ENCODE measurements around the gene KCNT2. TPM values are rescaled to one million over a fixed set of nuclear protein-coding genes. Genes with fewer than 3 reads are reported as not detected.

Gene KCNT2
- total RNA-seq, 1 donor from 2014 or later: under 0.01 TPM

DNA sequence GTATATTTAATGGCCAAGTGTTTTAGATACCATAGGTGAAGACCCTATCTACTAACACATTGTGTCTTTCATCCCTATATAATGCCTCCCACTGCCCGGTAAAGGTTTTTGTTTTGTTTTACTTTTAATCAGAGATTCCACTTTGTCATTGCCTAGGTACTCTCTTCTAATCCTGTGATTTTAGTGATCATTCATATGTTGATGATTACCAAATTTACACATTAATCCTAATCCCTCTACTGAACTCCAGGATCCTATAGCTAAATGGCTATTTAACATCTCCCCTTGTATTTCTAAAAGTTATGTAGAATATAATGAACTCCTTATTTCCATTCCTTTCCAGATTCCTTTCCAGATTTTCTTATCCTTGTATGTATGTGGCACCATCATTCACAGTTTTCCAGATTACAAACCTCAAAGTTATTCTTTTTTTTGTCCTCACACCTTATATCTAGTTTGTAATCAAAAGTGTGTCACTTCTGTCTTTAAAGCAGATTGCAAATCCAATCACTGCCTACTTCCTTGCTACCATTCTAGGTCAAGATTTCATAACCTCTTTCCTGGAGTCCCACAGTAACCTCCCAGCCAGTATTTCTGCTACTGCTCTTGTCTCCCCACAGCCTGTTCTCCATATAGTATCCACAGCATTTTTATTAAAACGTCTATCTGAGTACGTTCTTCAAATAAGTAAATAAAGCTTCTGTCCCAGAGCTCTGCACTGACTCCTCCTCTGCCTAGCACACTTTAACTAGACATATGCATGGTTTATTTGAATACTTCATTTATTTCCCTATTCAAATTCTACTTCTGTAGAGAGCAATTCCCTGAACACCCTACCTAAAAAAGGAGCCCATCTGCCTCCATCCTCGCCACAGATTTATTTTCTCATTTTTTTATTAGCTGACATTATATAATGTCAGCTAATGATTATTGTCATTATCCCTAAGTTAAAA lies 157.8 kb downstream of the KCNT2 start:
- DNase-seq (ENCODE audit: low read depth in 2 of 2): no peak

DNA sequence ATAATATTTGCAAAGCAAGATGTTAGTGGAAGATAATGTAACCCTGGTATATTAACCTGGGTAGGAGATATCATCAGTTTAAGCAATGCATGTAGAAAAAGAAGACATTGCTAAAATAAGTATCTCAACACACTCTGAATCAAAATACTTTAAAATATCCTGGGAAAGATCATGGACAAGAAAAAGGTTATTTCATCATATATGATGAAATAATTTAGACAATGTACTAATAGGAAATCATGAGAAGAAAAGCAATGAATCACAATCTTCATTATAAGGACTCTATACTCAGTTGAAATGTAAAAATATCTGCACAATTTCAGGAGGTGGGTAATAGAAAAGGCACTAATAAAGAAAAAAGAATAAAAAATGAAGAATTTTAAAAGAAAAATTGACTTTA lies 158.8 kb downstream of the KCNT2 start:
- no peak for DNase-seq (ENCODE audit: low read depth in 2 of 2)

DNA sequence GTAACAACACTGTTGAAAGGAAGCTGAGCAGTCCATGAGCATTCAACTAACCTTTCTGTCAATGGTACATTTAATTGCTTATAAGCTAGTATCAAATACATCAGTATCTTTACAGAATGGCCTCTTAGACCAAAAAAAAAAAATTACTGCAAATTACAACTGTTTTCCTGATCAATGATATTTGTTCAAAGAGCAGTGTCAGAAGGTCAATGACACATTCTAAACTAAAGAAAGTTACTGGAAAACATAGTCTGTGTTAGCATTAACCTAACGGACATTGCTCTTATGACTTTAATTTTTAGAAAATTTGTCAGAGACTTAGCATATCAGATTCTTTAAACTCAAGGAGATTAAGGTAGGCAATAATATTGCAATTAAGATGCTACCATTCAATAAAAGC lies 162.5 kb downstream of the KCNT2 start:
- no peak for DNase-seq (ENCODE audit: low read depth in 2 of 2)

DNA sequence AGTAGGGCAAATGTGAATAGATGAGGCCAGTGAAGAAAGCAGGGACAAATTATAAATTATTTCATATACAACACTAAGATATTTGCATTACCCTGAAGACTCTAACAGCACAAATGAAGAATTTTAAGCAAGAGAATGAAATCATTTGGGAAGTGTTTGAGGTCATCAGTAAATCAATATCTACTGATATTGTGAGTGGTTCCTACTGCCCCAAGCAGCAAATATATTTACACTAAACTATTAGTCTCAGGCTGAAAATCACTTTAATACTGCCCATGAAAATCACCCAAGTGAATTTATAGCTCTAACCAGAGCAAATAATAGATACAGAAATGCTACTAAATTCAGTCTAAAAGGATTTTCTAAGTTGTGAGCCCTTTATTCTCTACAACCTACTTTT lies 163.6 kb downstream of the KCNT2 start:
- DNase-seq (ENCODE audit: low read depth in 2 of 2): no peak

DNA sequence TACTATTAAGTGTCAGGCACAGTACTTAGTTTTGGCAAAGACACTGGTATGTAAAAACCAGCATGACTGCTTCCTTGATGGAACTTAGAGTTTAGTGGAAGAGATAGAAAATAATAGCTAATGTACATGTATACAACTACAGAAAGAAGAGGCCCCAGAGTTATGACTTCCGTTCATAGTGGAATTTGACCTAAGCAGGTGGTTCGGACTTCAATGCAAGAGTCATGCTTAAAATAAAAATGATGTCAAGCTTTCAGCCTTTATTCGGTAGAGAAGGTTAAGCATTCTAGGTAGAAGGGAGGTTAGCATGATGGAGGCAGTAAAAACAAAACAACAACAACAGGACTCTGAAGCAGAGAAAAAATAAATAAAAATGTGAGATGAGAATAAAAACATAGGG lies 165.9 kb downstream of the KCNT2 start:
- no peak for DNase-seq (ENCODE audit: low read depth in 2 of 2)

DNA sequence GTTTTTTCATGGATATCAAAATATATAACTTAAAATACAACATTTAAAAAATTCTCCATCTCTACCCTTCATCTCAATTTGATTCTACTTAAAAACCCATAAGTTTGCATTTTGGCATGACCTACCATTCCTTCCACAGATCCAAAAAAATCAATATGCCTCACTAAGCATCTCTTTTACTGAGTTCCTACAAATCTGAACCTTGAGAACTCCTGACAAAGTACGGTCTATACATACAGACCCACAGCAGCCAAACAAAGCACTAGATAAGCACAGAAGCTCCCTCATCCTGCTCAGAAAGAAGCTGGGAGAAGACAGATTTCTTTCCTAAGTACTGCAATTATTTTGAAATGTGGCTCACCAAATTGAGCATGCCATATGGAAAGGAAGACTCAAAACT lies 167.5 kb downstream of the KCNT2 start:
- no peak for DNase-seq (ENCODE audit: low read depth in 2 of 2)

DNA sequence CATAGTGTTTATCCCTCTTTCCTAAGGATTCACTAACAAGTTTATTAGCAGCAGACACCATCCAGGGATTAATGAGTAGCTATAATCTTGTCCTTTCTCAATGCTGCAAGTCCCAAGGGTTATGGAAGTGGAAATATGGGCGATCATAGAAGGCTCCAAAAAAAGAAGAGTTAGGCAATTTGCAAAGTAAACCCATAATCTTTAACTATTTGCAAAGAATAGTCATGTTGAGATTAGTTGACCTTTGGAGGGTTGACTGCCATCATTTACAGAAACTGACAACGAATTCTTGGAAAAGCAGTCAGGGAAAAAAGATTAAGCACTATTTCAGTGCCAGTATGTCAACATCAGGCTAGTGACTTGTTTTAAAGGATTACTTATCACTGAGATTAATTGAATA lies 169.9 kb downstream of the KCNT2 start:
- DNase-seq (ENCODE audit: low read depth in 2 of 2): no peak

DNA sequence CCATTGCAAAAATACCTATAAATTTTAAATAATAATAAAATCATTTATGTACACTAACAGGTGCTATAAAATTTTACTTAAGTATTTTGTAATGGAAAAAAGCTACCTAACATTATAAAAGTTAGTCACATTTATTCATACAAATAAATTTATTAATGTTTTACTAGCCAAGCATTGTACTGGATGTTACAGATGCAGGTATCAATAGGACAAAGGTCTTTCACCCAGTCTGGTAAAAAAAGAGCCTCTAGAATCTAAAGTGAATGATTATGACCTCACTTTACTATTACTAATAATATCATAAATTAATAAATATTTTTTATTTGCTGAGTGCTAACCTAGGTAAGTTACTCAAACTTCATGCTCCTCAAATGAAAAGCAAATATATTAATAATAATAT lies 170.6 kb downstream of the KCNT2 start:
- no peak for DNase-seq (ENCODE audit: low read depth in 2 of 2)

DNA sequence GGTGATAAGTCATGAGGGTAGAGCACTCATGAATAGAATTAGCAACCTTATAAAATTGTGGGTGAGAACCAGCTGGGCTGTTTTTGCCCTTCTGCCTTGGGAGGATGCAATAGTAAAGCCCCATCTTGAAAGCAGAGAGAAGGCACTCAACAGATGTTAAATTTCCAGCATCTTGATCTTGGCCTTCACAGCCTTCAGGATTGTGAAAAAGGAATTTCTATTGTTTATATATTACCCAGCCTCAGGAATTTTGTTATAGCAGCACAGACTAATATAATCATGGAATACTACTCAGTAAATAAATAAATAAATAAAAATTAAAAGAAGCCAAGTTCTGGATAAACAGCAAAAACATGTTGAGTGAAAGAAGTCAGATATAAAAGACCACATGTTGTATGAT lies 175.2 kb downstream of the KCNT2 start:
- DNase-seq (ENCODE audit: low read depth in 2 of 2): no peak

DNA sequence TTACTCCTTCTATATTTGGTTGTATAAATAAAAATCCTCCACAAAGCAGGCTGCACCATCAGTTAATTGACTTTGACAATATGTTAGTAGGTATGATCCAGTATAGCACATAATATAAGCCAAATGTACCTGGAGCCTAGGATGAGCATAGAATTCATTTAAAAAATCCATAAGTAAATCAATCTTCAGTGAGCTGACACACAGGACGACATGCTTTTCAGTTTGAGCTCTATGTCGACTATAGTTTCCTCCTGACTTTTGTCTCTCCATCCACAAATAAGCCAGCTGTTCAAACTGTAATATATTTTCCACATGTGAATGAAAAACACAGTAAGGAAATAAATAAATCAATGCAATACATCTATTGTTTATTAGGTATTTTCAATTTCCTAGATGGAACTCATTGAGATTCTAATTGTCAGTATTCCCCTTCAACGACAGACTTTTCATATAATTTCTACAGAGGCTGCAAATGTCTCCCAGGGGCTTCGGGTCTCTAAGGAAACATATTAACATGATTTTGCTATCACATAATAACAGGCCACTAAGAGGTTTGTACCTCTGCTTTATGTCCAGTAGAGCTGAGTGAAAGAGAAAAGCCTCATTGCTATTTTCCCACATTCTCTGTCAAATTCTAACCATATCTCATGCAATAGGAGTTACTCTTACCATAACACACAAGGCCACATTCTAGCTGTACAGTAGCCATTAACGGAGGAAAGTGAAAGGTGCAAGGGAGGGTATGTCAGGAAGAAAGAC lies 180.1 kb downstream of the KCNT2 start:
- no peak for DNase-seq (ENCODE audit: low read depth in 2 of 2)

DNA sequence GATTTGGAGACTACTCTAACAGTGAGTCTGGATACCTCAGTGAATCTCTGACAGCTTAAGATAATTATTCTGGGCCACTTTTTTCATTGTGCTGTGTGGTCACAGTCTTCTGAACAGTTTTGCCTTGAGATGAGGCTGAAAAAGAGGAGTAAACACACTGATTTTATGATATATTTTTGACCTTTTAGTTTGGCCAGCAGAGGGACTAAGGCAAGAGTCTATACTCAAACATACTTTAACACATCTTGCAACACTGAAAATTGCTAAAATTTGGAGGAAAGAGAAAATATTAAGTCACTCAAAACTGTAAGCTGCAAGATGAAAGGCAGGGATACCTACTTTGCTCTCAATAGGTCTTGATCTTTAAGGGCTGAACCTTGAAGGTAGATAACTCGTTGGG lies 182.7 kb downstream of the KCNT2 start:
- DNase-seq (ENCODE audit: low read depth in 2 of 2): no peak

DNA sequence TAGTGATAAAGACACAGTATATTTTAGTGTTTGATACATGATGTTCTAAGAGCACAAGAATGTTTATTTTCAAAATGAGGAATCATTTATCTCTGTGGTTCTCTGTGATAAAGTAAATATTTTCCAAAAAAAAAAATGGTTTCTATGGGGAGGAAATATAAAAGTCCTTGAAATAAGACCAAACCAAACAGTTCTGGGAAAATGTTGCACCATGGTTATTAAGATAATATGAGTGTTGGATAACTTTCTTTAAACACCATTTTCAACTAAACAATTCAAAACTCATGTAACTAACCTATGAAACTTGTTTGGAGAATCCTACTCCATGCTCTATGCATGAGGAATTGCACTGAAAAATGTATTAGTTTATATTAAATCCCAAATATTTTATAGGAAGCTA lies 184.6 kb downstream of the KCNT2 start:
- DNase-seq (ENCODE audit: low read depth in 2 of 2): peak in 1 of 2 donors; percentile 6

DNA sequence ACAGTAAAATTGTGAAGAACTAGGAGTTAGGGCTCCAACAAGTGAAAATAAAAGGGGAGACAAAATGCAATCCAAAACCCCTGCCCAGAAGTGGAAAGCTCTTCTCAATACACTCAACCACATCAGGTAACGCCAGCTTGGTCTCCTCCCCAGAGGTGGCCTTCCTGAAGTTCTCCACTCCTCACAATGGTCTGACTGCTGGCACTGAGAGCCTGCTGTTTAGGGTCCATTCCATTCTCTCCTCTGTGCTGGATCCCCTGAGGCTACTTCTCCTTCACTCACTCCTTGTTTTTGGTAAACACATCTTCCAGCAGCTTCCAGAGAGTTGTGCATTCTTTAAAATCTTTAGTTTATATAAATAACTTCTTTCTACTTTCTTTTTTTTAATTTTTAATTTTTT lies 189.5 kb downstream of the KCNT2 start:
- no peak for DNase-seq (ENCODE audit: low read depth in 2 of 2)

DNA sequence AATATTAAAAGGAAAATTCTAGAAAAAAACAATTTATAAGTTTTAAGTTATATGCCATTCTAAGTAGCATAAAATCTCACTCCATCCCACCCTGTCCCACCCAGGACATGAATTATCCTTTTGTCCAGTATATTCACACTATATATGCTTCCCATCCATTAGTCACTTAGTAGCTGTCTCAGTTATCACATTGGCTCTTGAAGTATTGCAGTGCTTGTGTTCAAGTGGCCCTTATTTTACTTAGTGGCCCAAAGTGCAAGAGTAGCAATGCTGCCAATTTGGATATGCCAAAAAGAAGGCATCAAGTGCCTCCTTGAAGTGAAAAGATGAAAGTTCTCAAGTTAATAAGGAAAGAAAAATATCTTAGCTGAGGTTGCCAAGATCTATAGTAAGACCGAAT lies 192.3 kb downstream of the KCNT2 start:
- no peak for DNase-seq (ENCODE audit: low read depth in 2 of 2)

DNA sequence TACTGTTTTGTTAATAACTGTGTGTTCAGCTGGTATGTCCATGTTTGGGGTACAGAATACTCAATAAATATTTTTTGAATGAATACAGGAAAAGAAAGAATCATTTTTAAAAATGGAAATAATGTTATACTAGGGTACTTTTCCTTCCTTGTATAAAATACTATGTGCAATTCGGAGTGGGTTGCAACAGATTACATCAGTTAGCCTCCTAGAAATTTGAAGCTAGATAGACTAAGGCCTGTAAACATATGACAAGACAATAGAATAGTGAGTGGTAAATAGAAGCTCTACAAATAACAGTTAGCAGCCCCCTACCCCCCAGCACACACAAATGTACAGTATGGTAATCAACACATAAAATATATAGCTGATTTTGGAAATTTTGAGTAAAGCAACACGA lies 195.9 kb downstream of the KCNT2 start:
- no peak for DNase-seq (ENCODE audit: low read depth in 2 of 2)

DNA sequence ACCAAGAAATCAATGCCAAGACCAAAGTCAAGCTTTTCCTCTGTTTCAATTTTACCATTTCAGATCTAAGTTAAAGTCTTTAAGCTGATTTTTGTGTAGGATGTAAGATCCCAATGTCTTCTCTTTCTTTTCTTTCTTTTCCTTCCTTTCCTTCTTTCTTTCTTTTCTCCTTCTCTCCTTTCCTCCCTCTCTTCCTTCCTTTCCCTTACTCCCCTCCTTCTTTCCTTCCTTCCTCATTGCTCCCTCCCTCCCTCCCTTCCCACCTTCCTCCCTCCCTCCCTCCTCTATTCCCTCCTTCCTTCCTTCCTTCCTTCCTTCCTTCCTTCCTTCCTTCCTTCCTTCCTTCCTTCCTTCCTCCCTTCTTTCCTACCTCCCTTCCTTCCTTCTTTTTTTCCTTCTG lies 197.5 kb downstream of the KCNT2 start:
- DNase-seq (ENCODE audit: low read depth in 2 of 2): no peak

DNA sequence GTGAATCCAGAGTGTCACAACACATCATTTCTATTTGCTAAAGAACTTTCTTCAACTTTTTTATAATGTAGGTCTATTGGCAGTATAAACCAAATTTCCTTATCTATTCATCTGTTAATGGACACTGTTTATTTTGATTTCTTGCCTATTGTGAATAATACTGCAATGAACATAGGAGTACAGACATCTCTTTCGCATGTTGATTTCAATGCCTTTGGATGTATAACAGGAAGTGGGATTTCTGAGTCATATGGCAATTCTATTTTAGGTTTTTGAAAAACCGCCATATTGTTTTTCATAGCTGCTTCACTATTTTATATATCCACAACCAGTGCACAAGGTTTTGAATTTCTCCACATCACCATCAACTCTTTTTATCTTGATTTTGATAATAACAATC lies 198.7 kb downstream of the KCNT2 start:
- peak; percentile 33 to 79 for DNase-seq (ENCODE audit: low read depth in 2 of 2)

DNA sequence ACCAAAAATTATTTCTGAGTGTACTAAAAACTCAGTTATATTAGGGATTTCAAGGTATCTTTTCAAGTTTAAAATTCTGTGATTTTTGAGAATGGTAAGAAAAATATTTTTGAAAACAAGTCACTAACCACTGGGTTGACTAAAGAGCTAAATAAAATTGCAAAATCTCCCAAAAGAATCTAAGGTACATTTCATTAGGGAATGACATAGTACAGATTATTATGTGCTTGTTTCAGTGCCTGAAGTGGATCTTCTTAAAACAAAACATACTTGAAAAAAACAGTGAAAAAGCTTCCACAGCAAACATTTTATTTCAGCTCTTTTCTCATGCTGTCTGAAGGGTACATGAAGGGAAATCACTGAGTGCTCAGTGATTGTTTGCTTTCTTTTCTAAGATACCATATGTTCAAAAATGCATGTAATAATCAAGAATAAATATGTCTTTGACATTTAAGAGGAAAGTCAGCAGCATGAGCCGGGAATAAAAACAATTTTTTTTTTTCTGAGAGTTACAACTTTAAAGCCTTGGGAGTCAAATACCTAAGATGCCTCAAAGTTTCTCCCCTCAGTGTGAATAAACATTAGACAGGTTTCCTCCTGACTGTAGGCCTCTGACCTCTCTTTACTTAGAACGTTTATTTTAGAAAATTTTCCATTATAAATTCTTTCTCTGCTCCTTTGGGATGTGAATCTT lies 200.7 kb downstream of the KCNT2 start:
- DNase-seq (ENCODE audit: low read depth in 2 of 2): peak in 1 of 2 donors; percentile 84

DNA sequence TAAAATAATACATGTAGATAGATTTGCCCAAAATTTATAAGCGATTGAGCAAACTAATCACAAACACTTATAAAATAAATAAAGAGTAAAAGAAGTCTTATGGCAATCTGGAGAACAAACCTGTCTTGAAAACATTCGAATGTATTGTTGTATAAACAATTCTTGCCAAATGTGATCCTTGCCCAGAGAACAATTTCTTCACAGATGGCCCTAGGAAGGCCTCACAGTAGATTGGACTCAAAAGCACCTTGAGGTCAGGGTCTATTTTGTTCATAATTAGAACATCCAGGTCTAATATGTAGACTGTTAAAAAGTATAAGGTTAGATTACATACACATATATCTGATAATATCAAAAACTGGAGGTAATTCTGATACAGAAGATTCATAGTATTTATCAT lies 202.4 kb downstream of the KCNT2 start:
- no peak for DNase-seq (ENCODE audit: low read depth in 2 of 2)

DNA sequence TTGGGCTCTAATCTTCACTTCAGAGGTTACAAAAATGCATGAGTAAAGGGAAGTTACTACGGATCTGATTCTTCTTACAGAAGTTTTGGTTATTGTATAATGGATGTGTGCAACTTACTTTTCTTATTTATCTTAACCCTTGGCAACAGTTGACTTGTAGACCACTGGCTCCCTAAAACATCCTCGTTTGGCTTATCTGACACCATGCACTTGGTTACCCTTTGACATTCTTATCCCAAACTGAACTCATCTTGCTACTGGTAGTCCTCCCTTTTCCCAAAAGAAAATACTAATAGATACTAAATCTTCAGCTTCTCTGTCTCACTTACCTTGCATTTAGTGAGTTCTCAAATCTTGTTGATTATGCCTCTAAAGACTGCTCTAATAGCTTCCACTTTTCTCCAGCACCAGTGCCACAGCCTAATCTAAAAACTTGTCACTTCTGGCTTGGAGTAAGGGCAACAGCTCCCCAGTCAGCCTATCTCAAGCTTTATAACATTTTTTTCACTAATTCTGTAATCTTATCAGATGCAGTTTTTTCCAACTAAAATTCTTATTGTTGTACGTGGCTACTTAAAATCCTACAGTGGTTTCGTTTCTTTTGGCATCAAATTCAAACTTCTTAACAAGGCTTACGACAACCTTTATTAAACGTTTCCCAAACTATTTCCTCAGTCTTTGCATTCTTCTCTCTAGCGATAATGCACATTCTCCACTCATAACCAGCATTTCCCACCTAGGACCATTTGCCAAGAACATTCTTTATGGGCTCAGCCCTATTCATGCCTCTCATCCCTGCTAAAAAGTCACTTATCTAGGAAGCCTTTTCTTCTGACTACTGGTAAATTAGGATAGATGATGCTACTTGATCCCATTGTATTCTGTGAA lies 204.2 kb downstream of the KCNT2 start:
- DNase-seq (ENCODE audit: low read depth in 2 of 2): peak in 1 of 2 donors; percentile 44

DNA sequence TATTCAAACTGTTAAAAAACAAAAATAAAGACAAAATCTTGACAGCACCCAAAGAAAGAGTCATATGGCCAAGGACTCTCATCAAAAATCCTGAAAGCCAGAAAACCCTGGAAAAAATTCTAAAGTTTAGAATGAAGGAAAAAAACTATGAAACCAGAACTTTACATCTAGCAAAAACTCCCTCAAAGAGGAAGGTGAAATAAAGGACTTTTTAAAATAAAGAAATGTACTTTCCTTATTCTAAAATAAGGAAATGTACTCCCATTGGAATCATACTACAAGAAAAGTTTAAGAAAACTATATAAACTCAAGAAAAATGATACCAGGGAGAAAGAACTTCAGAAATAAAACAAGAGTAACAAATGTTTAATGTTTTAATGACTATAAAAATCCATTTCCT lies 206.3 kb downstream of the KCNT2 start:
- DNase-seq (ENCODE audit: low read depth in 2 of 2): no peak

All from dermis microvascular lymphatic vessel endothelial cell (primary cell).